Neural crest cell (in vitro differentiated cells): ENCODE results near the gene CACNA1A. TPM values are rescaled to one million over a fixed set of nuclear protein-coding genes. Genes with fewer than 3 reads are reported as not detected.
"Not testable (repeated sequence)": the region's sequence is repeated elsewhere in the genome, so short reads cannot be mapped to it uniquely, and the experiment has no call there.

ENCODE experiments used
- DNase-seq: peaks from one replicate; pipeline ENCODE4 v3.0.0; 2021; ENCODE audit warnings: low read depth, mixed read lengths, low spot score
- H3K27ac Mint-ChIP-seq: one replicate; pipeline ENCODE4 v1.8.0; 2021; ENCODE audit warnings: mild to moderate bottlenecking, mixed read lengths; ENCODE audit not compliant: unreplicated experiment
- H3K27me3 Mint-ChIP-seq: 2 replicates; pipeline ENCODE4 v1.8.0; 2021; ENCODE audit warnings: low read depth, mild to moderate bottlenecking, mixed read lengths
- H3K36me3 Mint-ChIP-seq: 2 replicates; pipeline ENCODE4 v1.8.0; 2021; ENCODE audit warnings: low read depth, mild to moderate bottlenecking, mixed read lengths
- H3K4me1 Mint-ChIP-seq: 2 replicates; pipeline ENCODE4 v1.8.0; 2021; ENCODE audit warnings: mixed read lengths
- H3K4me3 Mint-ChIP-seq: one replicate; pipeline ENCODE4 v1.8.0; 2021; ENCODE audit warnings: mild to moderate bottlenecking, mixed read lengths
- H3K9me3 Mint-ChIP-seq: 2 replicates; pipeline ENCODE4 v1.8.0; 2021; ENCODE audit warnings: mixed read lengths
- total RNA-seq: library from RNA; stranded (reverse); gene quantifications from 2 replicates; pipeline ENCODE4 v1.2.1, GENCODE V29; 2021
- TF ChIP-seq, protein P1 (sequence below): fragments of 200-600 bp; sonication (generic); conservative IDR thresholded peaks from 2 replicates; pipeline ENCODE4 v1.5.0; 2021; ENCODE audit warnings: antibody characterized with exemption, mild to moderate bottlenecking

Gene CACNA1A
- total RNA-seq, 1 donor from 2014 or later, result 2.8 TPM

DNA sequence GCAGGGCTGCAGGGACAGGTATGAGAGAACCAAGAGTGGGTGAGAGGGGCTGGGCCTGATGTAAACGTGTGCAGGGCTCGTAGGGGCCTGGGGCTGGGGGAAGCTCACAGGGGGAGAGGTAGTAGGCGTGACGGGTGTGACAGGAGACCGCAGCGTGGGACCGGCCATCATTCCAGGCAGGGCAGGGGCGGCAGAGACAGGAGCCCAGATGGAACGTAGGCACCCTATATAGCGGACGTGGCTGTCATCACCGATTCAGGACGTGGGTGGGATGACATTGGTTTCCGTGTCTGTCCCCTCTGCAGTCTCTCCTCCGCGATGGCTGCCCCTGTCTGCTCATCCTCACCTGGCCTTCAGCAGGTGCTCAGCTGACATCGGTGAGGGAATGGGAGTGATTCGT is 307.6 kb downstream of the CACNA1A start:
- no peak for DNase-seq

GRCh38 chr19:13195678-13196077 is 310.6 kb downstream of the CACNA1A start:
- H3K36me3 Mint-ChIP-seq, result no peaks in the 10 kb centered on the region
- peak; percentile 46 for DNase-seq
- no peaks in the 10 kb centered on the region for H3K4me1 Mint-ChIP-seq
- no peak overlapping the region for H3K4me3 Mint-ChIP-seq
- TF ChIP-seq, protein P1, sequence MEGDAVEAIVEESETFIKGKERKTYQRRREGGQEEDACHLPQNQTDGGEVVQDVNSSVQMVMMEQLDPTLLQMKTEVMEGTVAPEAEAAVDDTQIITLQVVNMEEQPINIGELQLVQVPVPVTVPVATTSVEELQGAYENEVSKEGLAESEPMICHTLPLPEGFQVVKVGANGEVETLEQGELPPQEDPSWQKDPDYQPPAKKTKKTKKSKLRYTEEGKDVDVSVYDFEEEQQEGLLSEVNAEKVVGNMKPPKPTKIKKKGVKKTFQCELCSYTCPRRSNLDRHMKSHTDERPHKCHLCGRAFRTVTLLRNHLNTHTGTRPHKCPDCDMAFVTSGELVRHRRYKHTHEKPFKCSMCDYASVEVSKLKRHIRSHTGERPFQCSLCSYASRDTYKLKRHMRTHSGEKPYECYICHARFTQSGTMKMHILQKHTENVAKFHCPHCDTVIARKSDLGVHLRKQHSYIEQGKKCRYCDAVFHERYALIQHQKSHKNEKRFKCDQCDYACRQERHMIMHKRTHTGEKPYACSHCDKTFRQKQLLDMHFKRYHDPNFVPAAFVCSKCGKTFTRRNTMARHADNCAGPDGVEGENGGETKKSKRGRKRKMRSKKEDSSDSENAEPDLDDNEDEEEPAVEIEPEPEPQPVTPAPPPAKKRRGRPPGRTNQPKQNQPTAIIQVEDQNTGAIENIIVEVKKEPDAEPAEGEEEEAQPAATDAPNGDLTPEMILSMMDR, result peak; percentile 60
- H3K27ac Mint-ChIP-seq, result no peak overlapping the region
- no peaks in the 10 kb centered on the region for H3K9me3 Mint-ChIP-seq
- H3K27me3 Mint-ChIP-seq, result no peaks in the 10 kb centered on the region

More for the DNA sequence above, 307.6 kb downstream of the CACNA1A start:
- Mint-ChIP-seq H3K36me3 (no peaks in the 10 kb centered on the region), H3K27me3 (no peaks in the 10 kb centered on the region), H3K27ac (no peak overlapping the region), H3K4me1 (no peaks in the 10 kb centered on the region), H3K9me3 (no peaks in the 10 kb centered on the region), H3K4me3 (no peak overlapping the region)
- TF ChIP-seq, protein P1, result no peak

GRCh38 chr19:13190781-13191540 is 315.3 kb downstream of the CACNA1A start:
- Mint-ChIP-seq H3K36me3 (no peaks in the 10 kb centered on the region), H3K4me3 (no peak overlapping the region), H3K9me3 (no peaks in the 10 kb centered on the region), H3K4me1 (peaks cover 3% of the 10 kb centered on the region), H3K27me3 (no peaks in the 10 kb centered on the region), H3K27ac (no peak overlapping the region)
- TF ChIP-seq, protein P1, result no peak
- DNase-seq, result no peak

DNA sequence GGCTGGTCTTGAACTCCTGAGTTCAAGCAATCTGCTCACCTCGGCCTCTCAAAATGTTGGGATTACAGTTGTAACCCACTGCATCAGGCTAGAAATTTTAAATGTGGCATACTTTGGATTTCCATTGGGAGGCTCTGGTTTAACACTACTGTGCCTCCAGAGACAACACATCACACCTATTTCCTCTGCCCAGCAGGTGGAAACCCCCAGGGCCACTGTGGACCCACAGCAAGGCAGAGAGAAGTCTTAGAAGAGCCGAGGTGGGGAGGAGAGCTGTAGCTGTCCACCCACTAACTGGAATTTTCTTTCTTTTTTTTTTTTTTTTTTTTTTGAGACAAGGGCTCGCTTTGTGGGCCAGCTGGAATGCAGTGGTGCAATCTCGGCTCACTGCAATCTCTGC is 316.7 kb downstream of the CACNA1A start:
- TF ChIP-seq, protein P1, result no peak
- Mint-ChIP-seq H3K4me1 (peaks cover 6% of the 10 kb centered on the region), H3K4me3 (no peak overlapping the region), H3K9me3 (no peaks in the 10 kb centered on the region), H3K27ac (no peak overlapping the region), H3K27me3 (no peaks in the 10 kb centered on the region), H3K36me3 (no peaks in the 10 kb centered on the region)
- DNase-seq, result no peak

- Mint-ChIP-seq H3K36me3 (no peaks in the 10 kb centered on the region), H3K27me3 (no peaks in the 10 kb centered on the region), H3K9me3 (no peaks in the 10 kb centered on the region), H3K4me3 (no peak overlapping the region), H3K4me1 (peaks cover 6% of the 10 kb centered on the region), H3K27ac (no peak overlapping the region)
- TF ChIP-seq, protein P1, result no peak
- no peak for DNase-seq
Observed at GRCh38 chr19:13187419-13187818, 318.9 kb downstream of the CACNA1A start.

GRCh38 chr19:13186688-13187087 is 319.6 kb downstream of the CACNA1A start:
- not testable (repeated sequence) for H3K27ac Mint-ChIP-seq, H3K4me3 Mint-ChIP-seq, H3K9me3 Mint-ChIP-seq, H3K36me3 Mint-ChIP-seq, DNase-seq, H3K27me3 Mint-ChIP-seq
- H3K4me1 Mint-ChIP-seq, result peaks cover 10% of the 10 kb centered on the region

GRCh38 chr19:13185763-13186657 is 320.3 kb downstream of the CACNA1A start:
- H3K4me3 Mint-ChIP-seq, H3K36me3 Mint-ChIP-seq, H3K9me3 Mint-ChIP-seq, DNase-seq, H3K27me3 Mint-ChIP-seq: not testable (repeated sequence)
- Mint-ChIP-seq H3K4me1 (peaks cover 11% of the 10 kb centered on the region), H3K27ac (peak overlapping the region; percentile 70)

- H3K4me3 Mint-ChIP-seq, H3K27me3 Mint-ChIP-seq, H3K9me3 Mint-ChIP-seq, H3K36me3 Mint-ChIP-seq, DNase-seq, H3K27ac Mint-ChIP-seq: not testable (repeated sequence)
- H3K4me1 Mint-ChIP-seq, result peaks cover 11% of the 10 kb centered on the region
Observed at GRCh38 chr19:13184926-13185325, 321.4 kb downstream of the CACNA1A start.
